GM19455 (cell line): ENCODE measurements around the gene ST6GALNAC3.
"Not testable (repeated sequence)": the region's sequence is repeated elsewhere in the genome, so short reads cannot be mapped to it uniquely, and the experiment has no call there.

Experiments
- ATAC-seq: cut with Tn5 transposase; IDR thresholded peaks from one replicate; pipeline ENCODE4 v1.9.1; 2021; ENCODE audit not compliant: unreplicated experiment

The ST6GALNAC3 gene

GRCh38 chr1:76074321-76075187 is at the start of gene ST6GALNAC3:
ST6GALNAC3 (plus strand) TSS chr1:76074746.
- peak; percentile 89 for ATAC-seq

- no peak for ATAC-seq
Observed at GRCh38 chr1:76027341-76027740, 47.2 kb upstream of the ST6GALNAC3 start.

GRCh38 chr1:76029331-76029730 is 45.2 kb upstream of the ST6GALNAC3 start:
- no peak for ATAC-seq

GRCh38 chr1:76031496-76031895 is 43.0 kb upstream of the ST6GALNAC3 start:
- ATAC-seq, result no peak

- no peak for ATAC-seq
Observed at GRCh38 chr1:76033800-76034475, 40.6 kb upstream of the ST6GALNAC3 start.

GRCh38 chr1:76035053-76035452 is 39.5 kb upstream of the ST6GALNAC3 start:
- ATAC-seq, result no peak

GRCh38 chr1:76037324-76037723 is 37.2 kb upstream of the ST6GALNAC3 start:
- no peak for ATAC-seq

- no peak for ATAC-seq
Observed at GRCh38 chr1:76038287-76039004, 36.1 kb upstream of the ST6GALNAC3 start.

- no peak for ATAC-seq
Observed at GRCh38 chr1:76046149-76046548, 28.4 kb upstream of the ST6GALNAC3 start.

- no peak for ATAC-seq
Observed at GRCh38 chr1:76048219-76048618, 26.3 kb upstream of the ST6GALNAC3 start.

GRCh38 chr1:76048926-76049325 is 25.6 kb upstream of the ST6GALNAC3 start:
- no peak for ATAC-seq

- ATAC-seq, result no peak
Observed at GRCh38 chr1:76049498-76049897, 25.0 kb upstream of the ST6GALNAC3 start.

GRCh38 chr1:76050073-76050472 is 24.5 kb upstream of the ST6GALNAC3 start:
- not testable (repeated sequence) for ATAC-seq

GRCh38 chr1:76053021-76053420 is 21.5 kb upstream of the ST6GALNAC3 start:
- ATAC-seq, result no peak

- no peak for ATAC-seq
Observed at GRCh38 chr1:76054359-76054758, 20.2 kb upstream of the ST6GALNAC3 start.

GRCh38 chr1:76055987-76056386 is 18.6 kb upstream of the ST6GALNAC3 start:
- ATAC-seq, result no peak

GRCh38 chr1:76059451-76059850 is 15.1 kb upstream of the ST6GALNAC3 start:
- no peak for ATAC-seq

GRCh38 chr1:76065270-76065669 is 9.3 kb upstream of the ST6GALNAC3 start:
- no peak for ATAC-seq

- ATAC-seq, result no peak
Observed at GRCh38 chr1:76066394-76066793, 8.2 kb upstream of the ST6GALNAC3 start.

GRCh38 chr1:76068542-76068941 is 6.0 kb upstream of the ST6GALNAC3 start:
- no peak for ATAC-seq

GRCh38 chr1:76068953-76069561 is 5.5 kb upstream of the ST6GALNAC3 start:
- no peak for ATAC-seq
